Measurements from ENCODE around the gene SAA4. TPM values are rescaled to one million over a fixed set of nuclear protein-coding genes. Genes with fewer than 3 reads are reported as not detected.
"Not testable (repeated sequence)": the region's sequence is repeated elsewhere in the genome, so short reads cannot be mapped to it uniquely, and the experiment has no call there.

Gene SAA4
- total RNA-seq, 4 donors from 2014 or later: 0.74 to 3.2 TPM; not detected in 2

DNA sequence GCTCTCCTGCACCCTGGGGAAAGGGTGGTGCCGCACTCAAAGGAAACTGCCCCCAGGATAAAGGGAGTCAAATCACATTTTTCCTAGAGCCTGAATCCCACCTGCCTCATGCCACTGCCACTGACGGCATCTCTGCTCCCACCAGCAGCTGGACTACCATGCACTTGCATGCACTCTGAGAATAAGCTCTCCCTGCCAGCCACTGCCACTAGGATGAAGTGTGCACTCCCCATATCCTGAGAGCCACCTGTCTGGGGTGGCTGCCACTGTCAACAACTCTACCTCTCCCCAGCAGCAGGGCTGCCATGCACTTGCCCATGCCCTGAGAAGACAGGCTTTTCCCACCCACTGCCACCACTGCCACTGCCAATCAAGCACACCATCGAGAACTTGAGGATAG is 32.4 kb downstream of the SAA4 start:
- DNase-seq (ENCODE audit: low spot score) (no peak), ATAC-seq (ENCODE audit: low FRiP score) (no peak)
- TF ChIP-seq, protein P1, sequence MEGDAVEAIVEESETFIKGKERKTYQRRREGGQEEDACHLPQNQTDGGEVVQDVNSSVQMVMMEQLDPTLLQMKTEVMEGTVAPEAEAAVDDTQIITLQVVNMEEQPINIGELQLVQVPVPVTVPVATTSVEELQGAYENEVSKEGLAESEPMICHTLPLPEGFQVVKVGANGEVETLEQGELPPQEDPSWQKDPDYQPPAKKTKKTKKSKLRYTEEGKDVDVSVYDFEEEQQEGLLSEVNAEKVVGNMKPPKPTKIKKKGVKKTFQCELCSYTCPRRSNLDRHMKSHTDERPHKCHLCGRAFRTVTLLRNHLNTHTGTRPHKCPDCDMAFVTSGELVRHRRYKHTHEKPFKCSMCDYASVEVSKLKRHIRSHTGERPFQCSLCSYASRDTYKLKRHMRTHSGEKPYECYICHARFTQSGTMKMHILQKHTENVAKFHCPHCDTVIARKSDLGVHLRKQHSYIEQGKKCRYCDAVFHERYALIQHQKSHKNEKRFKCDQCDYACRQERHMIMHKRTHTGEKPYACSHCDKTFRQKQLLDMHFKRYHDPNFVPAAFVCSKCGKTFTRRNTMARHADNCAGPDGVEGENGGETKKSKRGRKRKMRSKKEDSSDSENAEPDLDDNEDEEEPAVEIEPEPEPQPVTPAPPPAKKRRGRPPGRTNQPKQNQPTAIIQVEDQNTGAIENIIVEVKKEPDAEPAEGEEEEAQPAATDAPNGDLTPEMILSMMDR (IDR thresholded peaks at IDR 0.05): no peak

DNA sequence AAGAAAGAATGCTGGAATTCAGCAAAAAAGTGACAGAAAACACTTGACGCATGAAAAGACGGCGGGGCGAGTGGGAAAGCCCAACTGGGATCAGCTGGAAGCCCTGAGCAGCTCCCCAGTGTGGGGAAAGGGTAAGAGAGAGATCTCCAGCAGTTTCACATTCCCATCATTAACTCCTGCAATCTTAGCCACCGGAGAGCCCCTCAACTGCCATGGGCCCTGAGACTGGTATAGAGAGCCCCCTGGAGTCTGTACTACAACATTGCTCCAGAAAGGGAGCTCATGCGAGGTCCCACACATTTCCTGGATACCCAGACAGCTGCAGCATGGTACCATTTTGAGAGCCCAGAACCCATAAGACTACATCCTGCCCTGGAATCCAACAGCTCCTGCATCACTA is 32.9 kb downstream of the SAA4 start:
- DNase-seq (ENCODE audit: low spot score) (no peak), ATAC-seq (ENCODE audit: low FRiP score) (no peak)
- TF ChIP-seq, protein P1 (IDR thresholded peaks at IDR 0.05): no peak

DNA sequence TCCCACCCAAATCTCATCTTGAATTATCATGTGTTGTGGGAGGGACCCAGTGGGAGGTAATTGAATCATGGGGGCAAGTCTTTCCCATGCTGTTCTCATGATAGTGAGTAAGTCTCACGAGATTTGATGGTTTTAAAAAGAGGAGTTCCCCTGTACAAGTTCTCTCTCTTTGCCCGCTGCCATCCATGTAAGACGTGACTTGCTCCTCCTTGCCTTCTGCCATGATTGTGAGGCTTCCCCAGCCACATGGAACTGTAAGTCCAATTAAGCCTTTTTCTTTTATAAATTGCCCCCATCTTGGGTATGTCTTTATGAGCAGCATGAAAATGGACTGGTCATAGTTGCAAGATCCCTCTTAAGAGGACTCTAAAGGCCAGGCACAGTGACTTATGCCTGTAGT is 38.9 kb downstream of the SAA4 start:
- not testable (repeated sequence) for DNase-seq (ENCODE audit: low spot score); ATAC-seq (ENCODE audit: low FRiP score)

DNA sequence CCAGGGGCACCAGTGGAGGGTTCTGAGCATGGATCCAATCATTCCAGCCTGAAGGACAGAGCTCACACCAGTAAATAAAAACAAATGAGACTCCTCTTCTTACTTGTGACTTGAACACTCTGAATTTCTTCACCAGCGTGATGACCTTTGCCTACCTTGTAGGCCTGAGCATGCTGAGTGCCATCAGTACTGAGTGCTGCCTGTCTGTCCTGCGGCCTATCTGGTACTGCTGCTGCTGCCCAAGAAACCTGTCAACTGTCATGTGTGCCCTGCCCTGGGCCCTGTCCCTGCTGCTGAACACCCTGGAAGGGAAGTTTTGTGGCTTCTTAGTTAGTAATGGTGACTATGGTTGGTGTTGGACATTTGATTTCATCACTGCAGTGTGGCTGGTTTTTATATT is 40.1 kb downstream of the SAA4 start:
- TF ChIP-seq, protein P1 (IDR thresholded peaks at IDR 0.05): no peak
- ATAC-seq (ENCODE audit: low FRiP score): no peak

DNA sequence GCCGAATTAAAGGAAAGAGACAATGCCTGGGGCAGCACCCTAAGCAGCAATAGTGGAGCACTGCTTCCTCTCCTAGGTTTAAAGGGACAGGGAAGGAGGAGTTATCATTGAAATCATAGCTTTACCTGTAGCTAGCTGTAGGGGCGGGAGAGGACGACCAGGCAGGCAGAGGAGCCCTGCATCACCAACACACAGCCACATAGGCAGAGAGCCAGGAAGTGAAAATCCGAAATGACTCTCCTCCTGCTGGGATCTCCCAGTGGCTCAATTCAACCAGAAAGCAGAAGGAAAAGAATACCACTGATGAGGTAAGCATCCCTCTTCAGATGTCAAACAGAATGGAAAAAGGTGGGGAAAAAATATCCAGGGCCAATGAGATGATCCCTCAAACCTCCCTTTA is 43.6 kb downstream of the SAA4 start:
- TF ChIP-seq, protein P1 (IDR thresholded peaks at IDR 0.05): no peak
- ATAC-seq (ENCODE audit: low FRiP score): no peak
- no peak for DNase-seq (ENCODE audit: low spot score)

More for the DNA sequence above, 40.1 kb downstream of the SAA4 start:
- no peak for DNase-seq (ENCODE audit: low spot score)

DNA sequence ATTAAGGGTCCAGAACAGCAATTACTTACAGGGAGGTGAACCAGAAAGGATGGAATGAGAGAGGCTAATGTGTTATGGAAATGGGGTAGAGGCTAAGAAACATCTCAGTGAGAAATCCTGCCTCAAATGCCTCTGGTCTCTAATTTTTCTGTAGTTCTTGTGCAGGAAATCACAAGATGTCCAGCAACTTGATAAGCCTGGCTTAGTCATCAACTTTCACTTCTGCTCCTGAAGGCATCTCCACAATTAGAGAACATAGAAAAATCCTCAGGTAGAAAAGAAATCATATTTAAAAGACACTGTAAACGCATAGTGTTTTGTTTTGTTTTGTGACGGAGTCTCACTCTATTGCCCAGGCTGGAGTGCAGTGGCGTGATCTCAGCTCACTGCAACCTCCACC is 45.2 kb downstream of the SAA4 start:
- TF ChIP-seq, protein P1 (IDR thresholded peaks at IDR 0.05): no peak
- ATAC-seq (ENCODE audit: low FRiP score): no peak
- no peak for DNase-seq (ENCODE audit: low spot score)

DNA sequence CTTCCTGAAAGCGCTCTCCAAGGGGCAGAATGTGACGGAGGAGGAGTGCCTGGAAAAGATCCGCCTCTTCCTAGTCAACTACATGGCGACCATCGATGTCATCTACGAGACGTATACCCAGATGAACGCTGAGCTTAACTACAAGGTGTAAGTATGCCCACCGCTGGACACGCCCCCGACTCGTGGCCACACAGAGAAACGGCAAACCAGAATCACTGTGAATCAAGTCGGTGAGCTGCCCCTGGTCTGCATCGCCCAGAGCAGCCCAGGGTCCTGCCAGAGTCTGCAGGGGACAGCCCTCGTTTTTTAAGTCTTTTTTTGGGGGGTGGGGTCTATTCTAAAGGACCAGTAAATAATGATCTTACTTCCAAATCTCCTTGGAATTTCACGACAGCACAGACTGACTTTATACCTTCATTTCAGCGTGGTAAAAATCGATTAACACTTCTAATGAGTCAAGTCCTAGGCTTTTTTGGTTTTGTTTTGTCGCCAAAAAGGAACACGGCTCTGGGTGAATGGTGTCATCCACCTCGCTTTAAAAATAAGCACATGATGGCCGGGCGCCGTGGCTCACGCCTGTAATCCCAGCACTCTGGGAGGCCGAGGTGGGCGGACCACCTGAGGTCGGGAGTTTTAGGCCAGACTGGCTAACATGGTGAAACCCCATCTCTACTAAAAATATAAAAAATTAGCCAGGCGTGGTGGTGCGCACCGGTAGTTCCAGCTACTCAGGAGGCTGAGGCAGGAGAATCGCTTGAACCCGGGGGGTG is 46.9 kb downstream of the SAA4 start:
- not testable (repeated sequence) for ATAC-seq (ENCODE audit: low FRiP score); DNase-seq (ENCODE audit: low spot score)

DNA sequence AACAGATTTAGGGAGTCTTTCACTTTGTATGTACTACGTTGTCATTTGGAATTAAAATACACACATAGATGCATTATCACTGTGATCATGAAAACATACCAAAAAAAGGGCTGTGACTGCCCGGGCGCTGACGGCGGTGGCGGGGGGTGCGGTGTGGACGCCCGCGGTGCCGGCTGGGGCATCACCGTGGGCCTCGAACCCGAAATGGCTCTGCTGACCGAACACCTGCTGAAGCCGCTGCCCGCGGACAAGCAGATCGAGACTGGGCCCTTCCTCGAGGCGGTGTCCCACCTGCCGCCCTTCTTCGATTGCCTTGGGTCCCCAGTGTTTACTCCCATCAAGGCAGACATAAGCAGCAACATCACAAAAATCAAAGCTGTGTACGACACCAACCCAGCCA is 47.8 kb downstream of the SAA4 start:
- TF ChIP-seq, protein P1 (IDR thresholded peaks at IDR 0.05): no peak
- ATAC-seq (ENCODE audit: low FRiP score): no peak
- DNase-seq (ENCODE audit: low spot score): no peak
